HUES48 (cell line): ENCODE results near the gene PROKR1.
"Not testable (repeated sequence)": the region's sequence is repeated elsewhere in the genome, so short reads cannot be mapped to it uniquely, and the experiment has no call there.

Experiments
- H3K27ac ChIP-seq: one replicate; pipeline ENCODE4 v1.7.0; 2013; ENCODE audit warnings: low read depth, low read length, inconsistent platforms
- H3K27me3 ChIP-seq: 2 replicates; pipeline ENCODE4 v1.6.1; 2013; ENCODE audit warnings: mild to moderate bottlenecking, low read length; ENCODE audit not compliant: control insufficient read depth, insufficient read depth
- H3K36me3 ChIP-seq: 2 replicates; pipeline ENCODE4 v1.6.1; 2013; ENCODE audit warnings: low read length; ENCODE audit not compliant: control insufficient read depth, insufficient read depth
- H3K4me1 ChIP-seq: 2 replicates; pipeline ENCODE4 v1.6.1; 2013; ENCODE audit warnings: mild to moderate bottlenecking, low read length; ENCODE audit not compliant: control insufficient read depth, insufficient read depth
- H3K4me3 ChIP-seq: 2 replicates; pipeline ENCODE4 v1.5.1; 2013; ENCODE audit warnings: mild to moderate bottlenecking, low read depth, low read length
- H3K9ac ChIP-seq: 2 replicates; pipeline ENCODE4 v1.6.1; 2013; ENCODE audit warnings: mild to moderate bottlenecking, low read depth, low read length, moderate library complexity
- H3K9me3 ChIP-seq: 2 replicates; pipeline ENCODE4 v1.6.1; 2013; ENCODE audit warnings: low read length; ENCODE audit not compliant: control insufficient read depth, insufficient read depth

Gene PROKR1

DNA sequence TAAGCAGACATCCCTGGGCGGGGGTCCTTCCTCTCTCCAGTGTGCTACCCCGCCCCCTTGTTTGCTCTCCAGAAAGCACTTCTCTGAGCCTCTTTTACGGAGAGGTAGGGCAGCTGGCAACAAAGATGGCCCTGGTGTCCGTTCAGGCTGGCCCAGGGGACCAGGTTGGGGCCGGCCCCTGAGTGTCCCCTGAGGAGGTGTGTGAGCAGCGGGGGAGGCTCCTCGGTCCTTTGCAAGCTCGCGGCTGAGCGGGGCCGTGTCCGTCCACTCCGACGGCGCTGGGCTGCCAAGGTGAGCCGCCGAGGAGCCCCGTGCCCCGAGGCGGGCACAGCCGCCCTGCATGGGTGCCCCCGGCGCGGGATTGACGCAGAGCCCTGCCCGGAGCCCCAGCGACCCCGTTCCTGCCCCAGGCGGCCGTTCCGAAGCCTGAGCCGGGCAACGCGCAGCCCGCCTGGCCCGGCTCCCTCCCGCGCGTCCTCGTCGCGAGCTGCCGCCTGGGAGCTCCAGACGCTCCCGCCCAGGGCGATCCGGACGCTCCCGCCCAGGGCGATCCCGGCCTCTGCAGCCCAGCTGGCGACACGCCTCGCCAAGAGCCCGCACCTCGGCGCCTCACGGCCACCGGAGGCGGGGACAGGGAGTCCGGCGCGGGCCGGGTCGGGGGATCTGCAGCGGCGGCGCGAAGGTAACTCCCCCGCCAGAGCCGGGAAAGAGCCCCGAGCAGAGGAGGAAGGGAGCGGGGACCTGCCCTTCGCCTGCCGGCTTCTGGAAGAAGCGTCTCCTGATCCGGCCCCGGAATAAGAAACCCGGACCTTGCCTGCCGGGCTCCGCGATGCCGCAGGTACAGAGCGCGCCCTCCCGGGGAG, at the start of gene PROKR1:
TSS of gene PROKR1 (plus strand) at position 569 of the 863 bp plus-strand sequence. CDS start 2,243 bp downstream, outside the sequence.
- H3K9ac ChIP-seq = peak within 1 kb of the TSS; percentile 33; the same call in 1 of the 2 replicates
- H3K9me3 ChIP-seq = no peaks in the 10 kb centered on the region
- peak within 1 kb of the TSS; percentile 69 for H3K4me3 ChIP-seq
- H3K27me3 ChIP-seq = peaks cover 45% of the 10 kb centered on the region
- 0 out of 2 replicates have a peak, but pooled peaks cover 4% of the 10 kb centered on the region for H3K4me1 ChIP-seq
- H3K36me3 ChIP-seq = no peaks in the 10 kb centered on the region
- H3K27ac ChIP-seq = no peak within 1 kb of the TSS

DNA sequence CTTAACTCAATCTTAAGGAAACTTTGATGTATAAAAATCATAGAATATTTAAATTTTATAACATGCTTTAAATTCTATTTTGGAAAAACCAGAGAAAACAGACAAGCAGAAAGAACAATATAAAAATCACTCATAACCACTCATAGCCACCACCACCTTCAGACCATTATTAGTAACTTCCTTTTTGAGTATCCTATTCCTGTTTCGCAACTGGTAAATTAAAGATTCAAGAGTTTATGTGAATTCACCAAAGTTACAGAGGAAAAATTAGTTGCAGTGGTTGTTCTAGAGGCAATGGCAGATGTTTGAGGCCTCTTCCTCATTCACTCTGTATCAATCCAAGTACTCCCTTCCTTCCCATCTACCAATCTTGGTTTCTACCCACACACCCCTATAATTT, 49.3 kb upstream of the PROKR1 start:
- no peaks in the 10 kb centered on the region for H3K27me3 ChIP-seq
- no peak overlapping the region for H3K4me3 ChIP-seq
- H3K4me1 ChIP-seq = no peaks in the 10 kb centered on the region
- H3K36me3 ChIP-seq = no peaks in the 10 kb centered on the region
- H3K27ac ChIP-seq = no peak overlapping the region
- no peaks in the 10 kb centered on the region for H3K9me3 ChIP-seq
- H3K9ac ChIP-seq = no peak overlapping the region

DNA sequence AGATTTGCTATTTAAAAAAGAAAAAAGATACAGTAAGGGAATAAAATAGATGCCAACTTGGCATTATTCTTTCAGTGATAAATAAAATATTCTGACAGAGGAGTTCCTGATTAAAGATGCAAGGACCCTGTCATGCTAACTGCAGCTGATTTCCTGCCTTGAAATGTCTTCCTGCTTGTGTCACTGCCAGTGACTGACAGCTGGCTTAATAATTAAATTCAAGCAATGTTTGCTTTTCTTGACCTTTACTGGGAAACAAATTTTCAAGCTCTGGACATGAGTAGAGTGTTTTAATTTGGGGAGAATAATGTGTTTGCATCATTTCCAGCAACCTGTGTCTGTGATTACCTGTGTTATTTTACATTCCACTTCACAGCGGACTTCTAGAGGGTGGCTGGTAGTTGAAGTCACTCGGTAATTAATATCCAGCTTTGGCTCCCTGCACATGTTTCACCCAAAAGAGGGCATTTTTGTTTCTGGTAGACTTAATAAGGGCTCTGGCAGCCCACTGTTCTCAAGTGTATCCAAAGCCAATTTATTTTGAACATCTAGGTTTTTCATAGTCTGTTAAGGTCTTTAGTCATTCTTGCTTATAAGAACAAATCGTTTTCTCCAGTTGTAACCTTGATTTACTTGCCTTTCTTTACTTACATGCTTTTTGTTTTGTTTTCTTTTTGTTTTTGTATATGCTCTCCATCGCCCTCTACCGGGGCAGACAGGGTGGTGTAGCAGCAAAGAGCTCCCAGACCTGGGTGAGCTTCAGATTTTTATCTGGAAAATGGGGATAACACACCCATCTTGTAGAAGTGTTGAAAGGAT, 48.5 kb upstream of the PROKR1 start:
- Histone ChIP-seq H3K36me3 (no peaks in the 10 kb centered on the region), H3K9me3 (no peaks in the 10 kb centered on the region), H3K27me3 (no peaks in the 10 kb centered on the region), H3K9ac (no peak overlapping the region), H3K4me3 (no peak overlapping the region), H3K27ac (no peak overlapping the region), H3K4me1 (no peaks in the 10 kb centered on the region)

DNA sequence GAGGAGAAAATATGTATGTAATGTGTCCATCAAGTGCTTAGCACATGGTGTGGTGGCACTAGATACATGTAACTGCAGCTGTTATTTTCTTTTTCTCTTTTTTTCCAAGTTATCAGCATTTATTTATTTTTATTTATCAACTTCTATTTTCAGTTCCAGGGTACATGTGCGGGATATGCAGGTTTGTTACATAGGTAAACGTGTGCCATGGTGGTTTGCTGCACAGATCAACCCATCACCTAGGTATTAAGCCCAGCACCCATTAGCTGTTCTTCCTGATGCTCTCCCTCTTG, 47.9 kb upstream of the PROKR1 start:
- not testable (repeated sequence) for H3K9ac ChIP-seq, H3K4me1 ChIP-seq, H3K27me3 ChIP-seq, H3K27ac ChIP-seq, H3K4me3 ChIP-seq, H3K9me3 ChIP-seq, H3K36me3 ChIP-seq

DNA sequence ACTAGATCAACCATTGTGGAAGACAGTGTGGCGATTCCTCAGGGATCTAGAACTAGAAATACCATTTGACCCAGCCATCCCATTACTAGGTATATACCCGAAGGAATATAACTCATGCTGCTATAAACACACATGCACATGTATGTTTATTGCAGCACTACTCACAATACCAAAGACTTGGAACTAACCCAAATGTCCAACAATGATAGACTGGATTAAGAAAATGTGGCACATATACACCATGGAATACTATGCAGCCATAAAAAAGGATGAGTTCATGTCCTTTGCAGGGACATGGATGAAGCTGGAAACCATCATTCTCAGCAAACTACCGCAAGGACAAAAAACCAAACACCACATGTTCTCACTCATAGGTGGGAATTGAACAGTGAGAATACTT, 42.9 kb upstream of the PROKR1 start:
- not testable (repeated sequence) for H3K27me3 ChIP-seq, H3K4me3 ChIP-seq, H3K27ac ChIP-seq, H3K9ac ChIP-seq, H3K9me3 ChIP-seq, H3K36me3 ChIP-seq, H3K4me1 ChIP-seq

DNA sequence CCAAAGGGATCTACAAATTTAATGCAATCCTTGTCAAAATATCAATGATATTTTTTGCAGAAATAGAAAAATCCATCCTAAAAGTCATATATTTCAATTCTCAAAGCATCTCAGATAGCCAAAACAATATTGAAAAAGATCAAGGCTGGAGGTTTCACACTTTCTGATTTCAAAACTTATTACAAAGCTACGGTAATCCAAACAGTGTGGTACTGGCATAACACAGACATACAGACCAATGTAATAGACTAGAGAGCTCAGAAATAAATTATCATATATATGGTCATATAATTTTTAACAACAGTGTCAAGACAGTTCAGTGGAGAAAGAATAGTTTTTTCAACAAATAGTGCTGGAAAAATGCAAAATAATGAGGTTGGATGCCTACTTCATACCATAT, 40.3 kb upstream of the PROKR1 start:
- no peaks in the 10 kb centered on the region for H3K36me3 ChIP-seq
- peaks cover 3% of the 10 kb centered on the region; the same call in 1 of the 2 replicates for H3K9me3 ChIP-seq
- no peak overlapping the region for H3K4me3 ChIP-seq
- no peaks in the 10 kb centered on the region for H3K27me3 ChIP-seq
- H3K27ac ChIP-seq = no peak overlapping the region
- H3K4me1 ChIP-seq = no peaks in the 10 kb centered on the region
- H3K9ac ChIP-seq = no peak overlapping the region

DNA sequence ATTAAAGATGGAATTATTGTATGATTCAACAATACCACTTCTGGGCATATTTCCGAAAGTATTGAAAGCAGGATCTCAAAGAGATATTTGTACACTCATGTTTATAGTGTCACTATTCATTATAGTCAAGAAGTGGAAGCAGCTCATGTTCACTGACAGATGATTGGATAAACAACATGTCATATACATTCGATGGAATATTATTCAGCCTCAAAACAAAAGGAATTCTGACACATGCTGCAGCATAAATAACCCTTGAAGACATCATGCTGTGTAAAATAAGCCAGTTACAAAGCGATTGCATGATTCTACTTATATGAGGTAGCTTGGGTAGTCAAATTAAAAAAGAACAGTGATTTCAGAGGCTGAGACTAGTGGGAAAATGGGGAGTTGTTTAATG, 39.3 kb upstream of the PROKR1 start:
- Histone ChIP-seq H3K4me1 (no peaks in the 10 kb centered on the region), H3K27ac (no peak overlapping the region), H3K4me3 (no peak overlapping the region), H3K36me3 (no peaks in the 10 kb centered on the region), H3K9me3 (peaks cover 3% of the 10 kb centered on the region; the same call in 1 of the 2 replicates), H3K27me3 (no peaks in the 10 kb centered on the region), H3K9ac (no peak overlapping the region)

DNA sequence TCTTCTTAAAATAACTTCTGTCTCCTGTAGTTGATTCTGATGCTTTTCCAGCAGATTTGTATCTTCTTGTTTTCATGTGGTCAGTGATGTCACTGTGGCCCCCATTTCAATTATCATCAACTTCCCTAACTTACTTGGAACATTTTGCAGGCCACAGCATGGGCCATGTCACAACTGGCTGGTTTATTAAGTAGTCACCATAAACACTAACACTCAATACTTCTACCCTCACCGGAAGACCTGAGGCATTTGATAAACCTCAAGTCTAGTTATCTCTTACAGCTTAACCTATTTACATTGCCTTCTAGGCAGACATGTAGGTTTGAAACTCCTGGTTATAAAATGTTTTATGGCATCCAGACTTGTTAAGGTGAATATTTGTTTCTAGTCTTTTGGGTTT, 37.4 kb upstream of the PROKR1 start:
- H3K4me3 ChIP-seq = no peak overlapping the region
- H3K9ac ChIP-seq = no peak overlapping the region
- H3K4me1 ChIP-seq = no peaks in the 10 kb centered on the region

DNA sequence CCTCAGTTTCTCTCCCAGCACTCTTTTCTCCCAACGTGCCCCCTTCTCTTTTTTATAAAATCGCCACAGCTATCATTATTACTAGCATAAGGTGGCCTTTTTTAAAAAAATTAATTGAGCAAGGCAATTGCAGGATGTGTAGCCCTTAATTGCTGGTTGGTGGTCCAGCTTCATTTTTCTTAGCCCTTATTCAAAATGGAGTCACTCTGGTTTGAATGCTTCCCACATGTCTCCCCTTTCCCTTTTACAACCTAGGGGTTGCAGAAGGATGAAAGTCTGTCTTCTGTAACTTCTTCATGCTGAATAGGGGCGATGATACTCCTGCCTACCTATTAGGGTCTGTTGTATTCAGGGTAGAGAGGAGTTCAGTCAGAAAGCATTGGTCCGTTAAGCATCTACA, 36.6 kb upstream of the PROKR1 start:
- H3K9me3 ChIP-seq = peaks cover 3% of the 10 kb centered on the region; the same call in 1 of the 2 replicates
- H3K27me3 ChIP-seq = no peaks in the 10 kb centered on the region
- H3K36me3 ChIP-seq = no peaks in the 10 kb centered on the region
- no peaks in the 10 kb centered on the region for H3K4me1 ChIP-seq
- no peak overlapping the region for H3K27ac ChIP-seq
- no peak overlapping the region for H3K4me3 ChIP-seq
- H3K9ac ChIP-seq = no peak overlapping the region

More for the DNA sequence above, 37.4 kb upstream of the PROKR1 start:
- H3K27me3 ChIP-seq = no peaks in the 10 kb centered on the region
- no peak overlapping the region for H3K27ac ChIP-seq
- H3K36me3 ChIP-seq = no peaks in the 10 kb centered on the region
- H3K9me3 ChIP-seq = peaks cover 3% of the 10 kb centered on the region

DNA sequence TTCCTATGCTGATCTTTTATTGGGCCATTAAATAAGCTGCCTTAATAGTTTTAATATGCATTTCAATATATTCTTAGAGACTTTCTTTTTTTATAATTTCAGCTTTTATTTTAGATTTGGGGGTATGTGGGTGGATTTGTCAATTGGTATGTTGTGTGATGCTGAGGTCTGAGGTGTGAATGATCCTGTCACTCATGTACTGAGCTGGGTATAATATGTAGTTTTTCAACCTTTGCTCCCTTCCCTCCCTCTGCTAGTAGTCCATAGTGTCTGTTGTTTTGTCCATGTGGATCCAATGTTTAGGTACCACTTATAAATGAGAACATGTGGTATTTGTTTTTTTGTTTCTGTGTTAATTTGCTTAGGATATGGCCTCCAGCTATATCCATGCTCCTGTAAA, 35.5 kb upstream of the PROKR1 start:
- no peak overlapping the region for H3K9ac ChIP-seq
- H3K27me3 ChIP-seq = no peaks in the 10 kb centered on the region
- no peak overlapping the region for H3K27ac ChIP-seq
- no peaks in the 10 kb centered on the region for H3K36me3 ChIP-seq
- H3K4me1 ChIP-seq = no peaks in the 10 kb centered on the region
- no peak overlapping the region for H3K4me3 ChIP-seq
- peaks cover 2% of the 10 kb centered on the region; the same call in 1 of the 2 replicates for H3K9me3 ChIP-seq
